H9 (cell line): ENCODE measurements around the gene EIF5A2. TPM values are rescaled to one million over a fixed set of nuclear protein-coding genes. Genes with fewer than 3 reads are reported as not detected.
A peak's percentile ranks its signal among the peaks of the same experiment; 100 is the strongest.

ENCODE experiments used
- DNase-seq: peaks from one replicate; pipeline ENCODE4 v3.0.0-alpha.2; 2017
- H2AFZ ChIP-seq: one replicate; pipeline ENCODE4 v1.6.1; 2013; ENCODE audit warnings: mild to moderate bottlenecking, low read length, control low read depth, moderate library complexity
- H2AK5ac ChIP-seq: 2 replicates; pipeline ENCODE4 v1.6.1; 2013; ENCODE audit warnings: low read length, control low read depth, mixed read lengths; ENCODE audit not compliant: insufficient read length
- H2BK120ac ChIP-seq: one replicate; pipeline ENCODE4 v1.6.1; 2013; ENCODE audit warnings: low read depth, mild to moderate bottlenecking, low read length, control low read depth, inconsistent platforms; ENCODE audit not compliant: poor library complexity, severe bottlenecking
- H2BK12ac ChIP-seq: 2 replicates; pipeline ENCODE4 v1.6.1; 2013; ENCODE audit warnings: low read length, control low read depth, mixed read lengths, low read depth; ENCODE audit not compliant: insufficient read length
- H2BK15ac ChIP-seq: 2 replicates; pipeline ENCODE4 v1.6.1; 2013; ENCODE audit warnings: low read depth, low read length, control low read depth
- H2BK20ac ChIP-seq: one replicate; pipeline ENCODE4 v1.6.1; 2013; ENCODE audit warnings: low read depth, mild to moderate bottlenecking, low read length, control low read depth, inconsistent platforms; ENCODE audit not compliant: poor library complexity, severe bottlenecking
- H2BK5ac ChIP-seq: 2 replicates; pipeline ENCODE4 v1.6.1; 2013; ENCODE audit warnings: low read length, control low read depth, mixed read lengths; ENCODE audit not compliant: insufficient read length
- H3K14ac ChIP-seq: 2 replicates; pipeline ENCODE4 v1.6.1; 2013; ENCODE audit warnings: low read length, control low read depth; ENCODE audit not compliant: insufficient read depth
- H3K18ac ChIP-seq: 2 replicates; pipeline ENCODE4 v1.6.1; 2013; ENCODE audit warnings: low read depth, mild to moderate bottlenecking, mixed read lengths, low read length, control low read depth; ENCODE audit not compliant: insufficient read length
- H3K23ac ChIP-seq: 2 replicates; pipeline ENCODE4 v1.6.1; 2013; ENCODE audit warnings: low read length, control low read depth, mixed read lengths, low read depth; ENCODE audit not compliant: insufficient read length
- H3K23me2 ChIP-seq: 2 replicates; pipeline ENCODE4 v1.6.1; 2013; ENCODE audit warnings: low read depth, mild to moderate bottlenecking, mixed read lengths, low read length, control low read depth; ENCODE audit not compliant: insufficient read length, poor library complexity, severe bottlenecking
- H3K27ac ChIP-seq: 2 replicates; pipeline ENCODE4 v1.5.1; 2013; ENCODE audit warnings: low read length, control low read depth, mixed read lengths, low read depth; ENCODE audit not compliant: insufficient read length
- H3K27me3 ChIP-seq: 2 replicates; pipeline ENCODE4 v1.6.1; 2013; ENCODE audit warnings: low read length, control low read depth, inconsistent platforms; ENCODE audit not compliant: insufficient read depth
- H3K4ac ChIP-seq: 2 replicates; pipeline ENCODE4 v1.6.1; 2013; ENCODE audit warnings: low read depth, mild to moderate bottlenecking, control low read depth, inconsistent platforms, low read length, moderate library complexity
- H3K4me1 ChIP-seq: 2 replicates; pipeline ENCODE4 v1.6.1; 2013; ENCODE audit warnings: low read length, control low read depth, inconsistent platforms; ENCODE audit not compliant: insufficient read depth
- H3K4me2 ChIP-seq: 2 replicates; pipeline ENCODE4 v1.6.1; 2013; ENCODE audit warnings: low read length, control low read depth, mixed read lengths; ENCODE audit not compliant: insufficient read length, insufficient read depth
- H3K56ac ChIP-seq: 2 replicates; pipeline ENCODE4 v1.6.1; 2013; ENCODE audit warnings: low read depth, mild to moderate bottlenecking, mixed read lengths, low read length, control low read depth; ENCODE audit not compliant: insufficient read length
- H3K79me1 ChIP-seq: 2 replicates; pipeline ENCODE4 v1.6.1; 2013; ENCODE audit warnings: low read depth, mild to moderate bottlenecking, moderate library complexity, low read length, control low read depth, inconsistent platforms; ENCODE audit not compliant: insufficient read depth, poor library complexity, severe bottlenecking
- H3K79me2 ChIP-seq: 2 replicates; pipeline ENCODE4 v1.6.1; 2013; ENCODE audit warnings: low read length, control low read depth, inconsistent platforms; ENCODE audit not compliant: insufficient read depth
- H3K9ac ChIP-seq: 2 replicates; pipeline ENCODE4 v1.6.1; 2013; ENCODE audit warnings: low read length, control low read depth, mixed read lengths; ENCODE audit not compliant: insufficient read length; ENCODE audit errors: extremely low read depth
- H3K9me3 ChIP-seq: one replicate; pipeline ENCODE4 v1.6.1; 2013; ENCODE audit warnings: low read depth, low read length, inconsistent platforms; ENCODE audit not compliant: control insufficient read depth
- H3T11ph ChIP-seq: one replicate; pipeline ENCODE4 v1.6.1; 2013; ENCODE audit warnings: mild to moderate bottlenecking, low read length, control low read depth, inconsistent platforms
- H4K20me1 ChIP-seq: one replicate; pipeline ENCODE4 v1.6.1; 2013; ENCODE audit not compliant: control insufficient read depth, insufficient read length, insufficient read depth
- H4K5ac ChIP-seq: 2 replicates; pipeline ENCODE4 v1.6.1; 2013; ENCODE audit warnings: low read depth, mild to moderate bottlenecking, mixed read lengths, low read length, control low read depth; ENCODE audit not compliant: insufficient read length
- H4K8ac ChIP-seq: replicated peaks from 2 replicates; pipeline ENCODE4 v1.6.1; 2013; ENCODE audit warnings: low read length, control low read depth, mixed read lengths, low read depth; ENCODE audit not compliant: insufficient read length
- H4K91ac ChIP-seq: 2 replicates; pipeline ENCODE4 v1.6.1; 2013; ENCODE audit warnings: low read depth, mild to moderate bottlenecking, moderate library complexity, mixed read lengths, low read length, control low read depth; ENCODE audit not compliant: insufficient read length
- H3K27ac Mint-ChIP-seq, 3 experiments: 2 replicates in 2 of 3; 3 replicates in 1 of 3; pipeline ENCODE4 v1.8.0; 2020 to 2021; ENCODE audit warnings: mixed read lengths in 3 of 3, mild to moderate bottlenecking in 1 of 3, moderate library complexity in 1 of 3
- H3K27me3 Mint-ChIP-seq: 2 replicates; pipeline ENCODE4 v1.8.0; 2021; ENCODE audit warnings: low read depth, mild to moderate bottlenecking, moderate library complexity, mixed read lengths
- H3K36me3 Mint-ChIP-seq, 3 experiments: 2 replicates in 2 of 3; 3 replicates in 1 of 3; pipeline ENCODE4 v1.8.0; 2020 to 2021; ENCODE audit warnings: low read depth in 3 of 3, mixed read lengths in 3 of 3; ENCODE audit not compliant: insufficient read depth in 1 of 3
- H3K4me1 Mint-ChIP-seq, 2 experiments: 2 replicates each; pipeline ENCODE4 v1.8.0; 2020; ENCODE audit warnings: mixed read lengths in 2 of 2
- H3K4me3 Mint-ChIP-seq, 2 experiments: 2 replicates in 1 of 2; 3 replicates in 1 of 2; pipeline ENCODE4 v1.8.0; 2020 to 2021; ENCODE audit warnings: mild to moderate bottlenecking in 2 of 2, mixed read lengths in 2 of 2, moderate library complexity in 1 of 2
- H3K9me3 Mint-ChIP-seq, 2 experiments: 2 replicates in 1 of 2; 3 replicates in 1 of 2; pipeline ENCODE4 v1.8.0; 2020; ENCODE audit warnings: mild to moderate bottlenecking in 2 of 2, mixed read lengths in 2 of 2, moderate library complexity in 1 of 2
- WGBS: extraction: QIAGEN DNeasy Blood & Tissue Kit; methylation state at CpG from one replicate; pipeline ENCODE4 v1.1.7; 2013; ENCODE audit warnings: missing lambda C conversion rate, low lambda C conversion rate, mixed read lengths; ENCODE audit not compliant: insufficient read length; ENCODE audit errors: extremely low coverage; 5-methylcytosine and 5-hydroxymethylcytosine counted together
- long read RNA-seq: library from polyadenylated mRNA; unstranded; transcript quantifications from one replicate; pipeline ENCODE4 v2.0.0, GENCODE V29; 2020
- total RNA-seq: library from RNA; stranded (reverse); gene quantifications from 2 replicates; pipeline ENCODE4 v1.2.1, GENCODE V29; 2021
- TF ChIP-seq, protein P1 (sequence below): fragments of 200-600 bp; sonication (generic); conservative IDR thresholded peaks from 3 replicates; pipeline ENCODE4 v1.8.0; 2021; ENCODE audit warnings: antibody characterized with exemption, mild to moderate bottlenecking

Gene EIF5A2
- 7.7 and 8.6 TPM in 2 replicates for total RNA-seq
- long read RNA-seq, full-length matches to known transcripts: 19 of 22 reads
- long read RNA-seq, partial matches to known transcripts: 2 of 22 reads
- long read RNA-seq, other reads (novel, unspliced or antisense): 1 of 22 reads

- Histone ChIP-seq H2BK20ac (no peak within 1 kb of the TSS), H3K27me3 (no peaks in the 10 kb centered on the region; the same call in 1 of the 2 replicates), H3K4ac (no peak within 1 kb of the TSS), H3K9ac (peak within 1 kb of the TSS; percentile 27), H3K79me2 (no peaks in the 10 kb centered on the region), H3T11ph (no peak within 1 kb of the TSS), H2BK12ac (no peak within 1 kb of the TSS), H4K91ac (no peak within 1 kb of the TSS), H2BK15ac (no peak within 1 kb of the TSS), H3K27ac (no peak within 1 kb of the TSS), H3K23ac (no peak within 1 kb of the TSS), H2BK5ac (no peak within 1 kb of the TSS), H4K20me1 (no peaks in the 10 kb centered on the region), H3K4me1 (no peaks in the 10 kb centered on the region), H3K56ac (no peak within 1 kb of the TSS), H2AK5ac (no peak within 1 kb of the TSS), H3K4me2 (peak within 1 kb of the TSS; percentile 75), H3K18ac (peak within 1 kb of the TSS; percentile 71), H2BK120ac (no peak within 1 kb of the TSS), H4K8ac (no peak within 1 kb of the TSS), H3K23me2 (peaks cover 5% of the 10 kb centered on the region), H4K5ac (no peak within 1 kb of the TSS), H3K9me3 (no peaks in the 10 kb centered on the region), H3K14ac (no peak within 1 kb of the TSS), H2AFZ (no peak within 1 kb of the TSS), H3K79me1 (no peaks in the 10 kb centered on the region)
- TF ChIP-seq, protein P1, sequence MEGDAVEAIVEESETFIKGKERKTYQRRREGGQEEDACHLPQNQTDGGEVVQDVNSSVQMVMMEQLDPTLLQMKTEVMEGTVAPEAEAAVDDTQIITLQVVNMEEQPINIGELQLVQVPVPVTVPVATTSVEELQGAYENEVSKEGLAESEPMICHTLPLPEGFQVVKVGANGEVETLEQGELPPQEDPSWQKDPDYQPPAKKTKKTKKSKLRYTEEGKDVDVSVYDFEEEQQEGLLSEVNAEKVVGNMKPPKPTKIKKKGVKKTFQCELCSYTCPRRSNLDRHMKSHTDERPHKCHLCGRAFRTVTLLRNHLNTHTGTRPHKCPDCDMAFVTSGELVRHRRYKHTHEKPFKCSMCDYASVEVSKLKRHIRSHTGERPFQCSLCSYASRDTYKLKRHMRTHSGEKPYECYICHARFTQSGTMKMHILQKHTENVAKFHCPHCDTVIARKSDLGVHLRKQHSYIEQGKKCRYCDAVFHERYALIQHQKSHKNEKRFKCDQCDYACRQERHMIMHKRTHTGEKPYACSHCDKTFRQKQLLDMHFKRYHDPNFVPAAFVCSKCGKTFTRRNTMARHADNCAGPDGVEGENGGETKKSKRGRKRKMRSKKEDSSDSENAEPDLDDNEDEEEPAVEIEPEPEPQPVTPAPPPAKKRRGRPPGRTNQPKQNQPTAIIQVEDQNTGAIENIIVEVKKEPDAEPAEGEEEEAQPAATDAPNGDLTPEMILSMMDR: no peak
- peak within 1 kb of the TSS; percentile 91 to 94 for H3K4me3 Mint-ChIP-seq
- peak within 1 kb of the TSS in 2 of 3 experiments; percentile 86 to 91; a peak in 4 of 7 replicates for H3K27ac Mint-ChIP-seq
- no CpG with 5 or more reads among the region's 73 CpGs for WGBS
- H3K36me3 Mint-ChIP-seq: peaks cover 6 to 10% (median 7%) of the 10 kb centered on the region in 3 experiments; a peak in 6 of 7 replicates
- H3K4me1 Mint-ChIP-seq: peaks cover 8 to 10% of the 10 kb centered on the region in 2 experiments
- peaks cover 34% of the 10 kb centered on the region for H3K27me3 Mint-ChIP-seq
- peaks cover 8 to 15% of the 10 kb centered on the region in 2 experiments for H3K9me3 Mint-ChIP-seq
- peak; percentile 95 for DNase-seq
Observed at GRCh38 chr3:170908235-170909116, at the start of gene EIF5A2. Gene EIF5A2, minus strand, starts transcription at chr3:170908637. Its CDS starts 831 bp downstream, at chr3:170907806.
